ENCODE results near the gene FGFR1OP2. TPM values are rescaled to one million over a fixed set of nuclear protein-coding genes. Genes with fewer than 3 reads are reported as not detected.

The FGFR1OP2 gene
- total RNA-seq, 1 donor from 2014 or later, result 75.4 TPM

GRCh38 chr12:26966842-26967241 is 28.6 kb downstream of the FGFR1OP2 start:
- DNase-seq (ENCODE audit: extremely low spot score in 2 of 2), result no peak
- H3K27me3 ChIP-seq, result no peaks in the 10 kb centered on the region
- H3K36me3 ChIP-seq, result peaks cover 0 to 24% of the 10 kb centered on the region in 2 donors
- H3K27ac ChIP-seq, result no peak overlapping the region
- intact Hi-C loops (cut with DNase I), result no loop called here
- no peak for TF ChIP-seq CTCF (IDR thresholded peaks at IDR 0.05)
- no peak for TF ChIP-seq POLR2AphosphoS5 (IDR thresholded peaks at IDR 0.05; ENCODE audit: insufficient read depth in 1 of 2, low read depth in 1 of 2)
- TF ChIP-seq POLR2A (IDR thresholded peaks at IDR 0.05), result no peak
- no peak overlapping the region for H3K4me3 ChIP-seq
- no peaks in the 10 kb centered on the region for H3K9me3 ChIP-seq
- no peaks in the 10 kb centered on the region for H3K4me1 ChIP-seq

GRCh38 chr12:26970136-26970535 is 31.9 kb downstream of the FGFR1OP2 start:
- TF ChIP-seq CTCF (IDR thresholded peaks at IDR 0.05), result no peak
- no peak for TF ChIP-seq POLR2AphosphoS5 (IDR thresholded peaks at IDR 0.05; ENCODE audit: insufficient read depth in 1 of 2, low read depth in 1 of 2)
- TF ChIP-seq POLR2A (IDR thresholded peaks at IDR 0.05), result no peak
- H3K27me3 ChIP-seq, result no peaks in the 10 kb centered on the region
- no peak overlapping the region for H3K4me3 ChIP-seq
- H3K27ac ChIP-seq, result no peak overlapping the region
- H3K9me3 ChIP-seq, result no peaks in the 10 kb centered on the region
- H3K4me1 ChIP-seq, result no peaks in the 10 kb centered on the region
- intact Hi-C loops (cut with DNase I), result no loop called here
- DNase-seq (ENCODE audit: extremely low spot score in 2 of 2), result no peak
- peaks cover 0 to 11% of the 10 kb centered on the region in 2 donors for H3K36me3 ChIP-seq

GRCh38 chr12:26971963-26972362 is 33.7 kb downstream of the FGFR1OP2 start:
- no peak for DNase-seq (ENCODE audit: extremely low spot score in 2 of 2)
- TF ChIP-seq CTCF (IDR thresholded peaks at IDR 0.05) (no peak), POLR2A (IDR thresholded peaks at IDR 0.05) (no peak), POLR2AphosphoS5 (IDR thresholded peaks at IDR 0.05; ENCODE audit: insufficient read depth in 1 of 2, low read depth in 1 of 2) (no peak)
- no peaks in the 10 kb centered on the region for H3K4me1 ChIP-seq
- H3K4me3 ChIP-seq, result no peak overlapping the region
- H3K36me3 ChIP-seq, result peaks cover 0 to 6% of the 10 kb centered on the region in 2 donors
- intact Hi-C loops (cut with DNase I), result no loop called here
- no peaks in the 10 kb centered on the region for H3K9me3 ChIP-seq
- no peaks in the 10 kb centered on the region for H3K27me3 ChIP-seq
- H3K27ac ChIP-seq, result no peak overlapping the region

GRCh38 chr12:26976687-26977086 is 38.4 kb downstream of the FGFR1OP2 start:
- Histone ChIP-seq H3K27ac (no peak overlapping the region), H3K27me3 (no peaks in the 10 kb centered on the region), H3K4me3 (no peak overlapping the region), H3K4me1 (no peaks in the 10 kb centered on the region), H3K9me3 (no peaks in the 10 kb centered on the region), H3K36me3 (peaks cover 0 to 10% of the 10 kb centered on the region in 2 donors)
- intact Hi-C loops (cut with DNase I), result no loop called here
- TF ChIP-seq CTCF (IDR thresholded peaks at IDR 0.05) (no peak), POLR2A (IDR thresholded peaks at IDR 0.05) (no peak), POLR2AphosphoS5 (IDR thresholded peaks at IDR 0.05; ENCODE audit: insufficient read depth in 1 of 2, low read depth in 1 of 2) (no peak)
- DNase-seq (ENCODE audit: extremely low spot score in 2 of 2), result no peak

- Histone ChIP-seq H3K27ac (no peak overlapping the region), H3K4me3 (no peak overlapping the region), H3K36me3 (peaks cover 0 to 20% of the 10 kb centered on the region in 2 donors), H3K27me3 (no peaks in the 10 kb centered on the region), H3K9me3 (no peaks in the 10 kb centered on the region), H3K4me1 (no peaks in the 10 kb centered on the region)
- TF ChIP-seq POLR2AphosphoS5 (IDR thresholded peaks at IDR 0.05; ENCODE audit: insufficient read depth in 1 of 2, low read depth in 1 of 2) (no peak), CTCF (IDR thresholded peaks at IDR 0.05) (no peak), POLR2A (IDR thresholded peaks at IDR 0.05) (no peak)
- no peak for DNase-seq (ENCODE audit: extremely low spot score in 2 of 2)
- intact Hi-C loops (cut with DNase I), result no loop called here
These were observed 40.5 kb downstream of the FGFR1OP2 start for GRCh38 chr12:26978801-26979200.

Data from vagina (tissue), 2 donors.